ENCODE results near the gene RBM47. TPM values are rescaled to one million over a fixed set of nuclear protein-coding genes. Genes with fewer than 3 reads are reported as not detected.

The RBM47 gene
- total and polyA plus RNA-seq, 12 donors: 0.41 to 14.0 (median 2.1) TPM

- Histone ChIP-seq H3K27me3 (peaks cover 0 to 11% (median 0%) of the 10 kb centered on the region in 7 donors), H3K36me3 (no peaks in the 10 kb centered on the region), H3K4me1 (no peaks in the 10 kb centered on the region), H3K4me3 (no peak overlapping the region), H3K27ac (no peak overlapping the region), H3K9me3 (no peaks in the 10 kb centered on the region)
- WGBS, 2 donors: 87 to 98% methylated on average over 1 of the region's 1 CpG
- DNase-seq (no peak), ATAC-seq (no peak)
- intact Hi-C loops (cut with DNase I): no loop called here
- TF ChIP-seq, protein P1, sequence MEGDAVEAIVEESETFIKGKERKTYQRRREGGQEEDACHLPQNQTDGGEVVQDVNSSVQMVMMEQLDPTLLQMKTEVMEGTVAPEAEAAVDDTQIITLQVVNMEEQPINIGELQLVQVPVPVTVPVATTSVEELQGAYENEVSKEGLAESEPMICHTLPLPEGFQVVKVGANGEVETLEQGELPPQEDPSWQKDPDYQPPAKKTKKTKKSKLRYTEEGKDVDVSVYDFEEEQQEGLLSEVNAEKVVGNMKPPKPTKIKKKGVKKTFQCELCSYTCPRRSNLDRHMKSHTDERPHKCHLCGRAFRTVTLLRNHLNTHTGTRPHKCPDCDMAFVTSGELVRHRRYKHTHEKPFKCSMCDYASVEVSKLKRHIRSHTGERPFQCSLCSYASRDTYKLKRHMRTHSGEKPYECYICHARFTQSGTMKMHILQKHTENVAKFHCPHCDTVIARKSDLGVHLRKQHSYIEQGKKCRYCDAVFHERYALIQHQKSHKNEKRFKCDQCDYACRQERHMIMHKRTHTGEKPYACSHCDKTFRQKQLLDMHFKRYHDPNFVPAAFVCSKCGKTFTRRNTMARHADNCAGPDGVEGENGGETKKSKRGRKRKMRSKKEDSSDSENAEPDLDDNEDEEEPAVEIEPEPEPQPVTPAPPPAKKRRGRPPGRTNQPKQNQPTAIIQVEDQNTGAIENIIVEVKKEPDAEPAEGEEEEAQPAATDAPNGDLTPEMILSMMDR (IDR thresholded peaks at IDR 0.05): no peak
Observed at GRCh38 chr4:40458109-40458508, 171.6 kb downstream of the RBM47 start.

GRCh38 chr4:40455340-40455902 lies 174.2 kb downstream of the RBM47 start:
- H3K27me3 ChIP-seq: peaks cover 0 to 10% (median 0%) of the 10 kb centered on the region in 7 donors
- WGBS, 2 donors: 92 to 95% methylated on average over 5 of the region's 5 CpGs
- DNase-seq (no peak), ATAC-seq (no peak)
- TF ChIP-seq, protein P1 (IDR thresholded peaks at IDR 0.05): no peak
- no peak overlapping the region for H3K4me3 ChIP-seq
- H3K27ac ChIP-seq: no peak overlapping the region
- H3K36me3 ChIP-seq: no peaks in the 10 kb centered on the region
- H3K4me1 ChIP-seq: peaks cover 0 to 5% (median 0%) of the 10 kb centered on the region in 9 donors
- intact Hi-C loops (cut with DNase I): no loop called here
- no peaks in the 10 kb centered on the region for H3K9me3 ChIP-seq

- no peak for DNase-seq
- Histone ChIP-seq H3K4me3 (no peak overlapping the region), H3K9me3 (no peaks in the 10 kb centered on the region), H3K4me1 (peaks cover 0 to 5% (median 0%) of the 10 kb centered on the region in 9 donors), H3K27ac (no peak overlapping the region), H3K36me3 (no peaks in the 10 kb centered on the region), H3K27me3 (peaks cover 0 to 6% (median 0%) of the 10 kb centered on the region in 7 donors)
- ATAC-seq: no peak
- intact Hi-C loops (cut with DNase I): no loop called here
- WGBS, 2 donors: 72 to 85% methylated on average over 2 of the region's 2 CpGs
- TF ChIP-seq, protein P1 (IDR thresholded peaks at IDR 0.05): no peak
Observed at GRCh38 chr4:40454816-40455215, 174.8 kb downstream of the RBM47 start.

DNA sequence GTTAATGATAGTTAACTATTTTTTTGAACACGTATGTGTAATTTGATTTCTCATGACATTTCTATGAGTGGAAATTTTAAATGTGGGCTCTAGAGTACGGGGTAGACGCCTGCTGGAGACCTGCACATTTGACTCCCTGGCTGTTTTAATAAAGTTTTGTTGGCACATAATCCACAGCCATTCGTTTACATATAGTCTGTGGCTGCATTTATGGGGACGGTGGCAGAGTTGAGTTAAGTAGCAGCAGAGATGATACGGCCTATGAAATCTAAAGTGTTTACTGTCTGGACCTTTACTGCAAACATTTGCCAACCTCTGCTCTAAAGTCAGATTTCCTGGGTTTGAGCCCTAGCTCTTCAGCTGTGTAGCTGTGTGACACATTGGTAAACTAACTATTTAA lies 175.8 kb downstream of the RBM47 start:
- no peak for ATAC-seq
- TF ChIP-seq, protein P1 (IDR thresholded peaks at IDR 0.05): no peak
- H3K36me3 ChIP-seq: no peaks in the 10 kb centered on the region
- no peak overlapping the region for H3K4me3 ChIP-seq
- DNase-seq: no peak
- no peaks in the 10 kb centered on the region for H3K9me3 ChIP-seq
- H3K4me1 ChIP-seq: peaks cover 0 to 5% (median 0%) of the 10 kb centered on the region in 9 donors
- peaks cover 0 to 3% (median 0%) of the 10 kb centered on the region in 7 donors for H3K27me3 ChIP-seq
- intact Hi-C loops (cut with DNase I): no loop called here
- 86 to 92% methylated on average over 6 of the region's 6 CpGs for WGBS, 2 donors
- no peak overlapping the region for H3K27ac ChIP-seq
